Activated naive CD8-positive, alpha-beta T cell treated with anti-CD3 and anti-CD28 coated beads, Interleukin-2, amount 10 ng/mL, durations not matched to agents 7 days and 5 days (primary cell): ENCODE measurements around the gene CPA2. TPM values are rescaled to one million over a fixed set of nuclear protein-coding genes. Genes with fewer than 3 reads are reported as not detected.
"Not testable (repeated sequence)": the region's sequence is repeated elsewhere in the genome, so short reads cannot be mapped to it uniquely, and the experiment has no call there.

Source experiments
- ATAC-seq: fragments of 150-1000 bp; cut with Tn5 transposase; one replicate; pipeline ENCODE4 v1.10.0; 2021; ENCODE audit warnings: low read depth, moderate library complexity
- POLR2A ChIA-PET: fragments of 350-600 bp; sonication (Branson Sonifier 250); formaldehyde crosslinking; loops from one replicate; lab custom pipeline; 2021; ENCODE audit warnings: antibody characterized with exemption; lab: Charles Lee
- DNase-seq: peaks from one replicate; pipeline ENCODE4 v3.0.0; 2021
- H3K27ac Mint-ChIP-seq: one replicate; pipeline ENCODE4 v1.8.0; 2022; ENCODE audit warnings: mild to moderate bottlenecking, mixed read lengths
- H3K27me3 Mint-ChIP-seq: one replicate; pipeline ENCODE4 v1.8.0; 2022; ENCODE audit warnings: mild to moderate bottlenecking, moderate library complexity, mixed read lengths
- H3K36me3 Mint-ChIP-seq: one replicate; pipeline ENCODE4 v1.8.0; 2021; ENCODE audit warnings: mild to moderate bottlenecking, mixed read lengths
- H3K4me1 Mint-ChIP-seq: one replicate; pipeline ENCODE4 v1.8.0; 2021; ENCODE audit warnings: mixed read lengths
- H3K4me3 Mint-ChIP-seq: one replicate; pipeline ENCODE4 v1.8.0; 2022; ENCODE audit warnings: mild to moderate bottlenecking, moderate library complexity, mixed read lengths
- H3K9me3 Mint-ChIP-seq: one replicate; pipeline ENCODE4 v1.8.0; 2021; ENCODE audit warnings: mixed read lengths
- total RNA-seq, 2 experiments: library from RNA; stranded (reverse); gene quantifications; one replicate each; pipeline ENCODE4 v1.2.3, GENCODE V29; 2021

CPA2 gene
- not detected for total RNA-seq

GRCh38 chr7:130266258-130266960 lies at the start of gene CPA2:
CPA2 (plus strand) TSS chr7:130266863; CDS start chr7:130266882, 19 bp downstream.
- Mint-ChIP-seq H3K4me3 (no peak within 1 kb of the TSS), H3K27ac (no peak within 1 kb of the TSS), H3K4me1 (no peaks in the 10 kb centered on the region), H3K36me3 (no peaks in the 10 kb centered on the region), H3K9me3 (no peaks in the 10 kb centered on the region), H3K27me3 (no peaks in the 10 kb centered on the region)
- ATAC-seq (no peak), DNase-seq (no peak)
- POLR2A ChIA-PET = no interaction called here

- ATAC-seq = no peak
- H3K4me3 Mint-ChIP-seq = no peak overlapping the region
- no peak for DNase-seq
- POLR2A ChIA-PET = no interaction called here
- no peaks in the 10 kb centered on the region for H3K9me3 Mint-ChIP-seq
- H3K27ac Mint-ChIP-seq = no peak overlapping the region
- H3K4me1 Mint-ChIP-seq = peaks cover 6% of the 10 kb centered on the region
- H3K36me3 Mint-ChIP-seq = no peaks in the 10 kb centered on the region
- peaks cover 9% of the 10 kb centered on the region for H3K27me3 Mint-ChIP-seq
Measured at GRCh38 chr7:130218806-130219620, 47.6 kb upstream of the CPA2 start.

GRCh38 chr7:130219871-130220270 lies 46.8 kb upstream of the CPA2 start:
- no peak for DNase-seq
- Mint-ChIP-seq H3K9me3 (no peaks in the 10 kb centered on the region), H3K36me3 (no peaks in the 10 kb centered on the region), H3K27me3 (peaks cover 7% of the 10 kb centered on the region), H3K4me3 (no peak overlapping the region), H3K4me1 (peaks cover 6% of the 10 kb centered on the region), H3K27ac (no peak overlapping the region)
- POLR2A ChIA-PET = no interaction called here
- ATAC-seq = no peak

- Mint-ChIP-seq H3K4me3 (no peak overlapping the region), H3K27me3 (peaks cover 4% of the 10 kb centered on the region), H3K27ac (no peak overlapping the region), H3K36me3 (no peaks in the 10 kb centered on the region), H3K4me1 (peaks cover 6% of the 10 kb centered on the region), H3K9me3 (no peaks in the 10 kb centered on the region)
- DNase-seq (no peak), ATAC-seq (no peak)
- POLR2A ChIA-PET = interaction anchor here (0.7 to 1.3 kb wide), 2 partner anchors 16 to 1452 kb away, joined by 4 read pairs; partner anchors contain the start of gene TMEM209
Measured at GRCh38 chr7:130221746-130222145, 44.9 kb upstream of the CPA2 start.

- POLR2A ChIA-PET = no interaction called here
- H3K4me1 Mint-ChIP-seq = peaks cover 6% of the 10 kb centered on the region
- H3K4me3 Mint-ChIP-seq = no peak overlapping the region
- no peak for DNase-seq
- no peaks in the 10 kb centered on the region for H3K9me3 Mint-ChIP-seq
- H3K36me3 Mint-ChIP-seq = no peaks in the 10 kb centered on the region
- ATAC-seq = no peak
- peaks cover 4% of the 10 kb centered on the region for H3K27me3 Mint-ChIP-seq
- H3K27ac Mint-ChIP-seq = no peak overlapping the region
Measured at GRCh38 chr7:130223646-130224045, 43.0 kb upstream of the CPA2 start.

GRCh38 chr7:130224210-130224609 lies 42.5 kb upstream of the CPA2 start:
- peaks cover 6% of the 10 kb centered on the region for H3K4me1 Mint-ChIP-seq
- H3K4me3 Mint-ChIP-seq = no peak overlapping the region
- no peaks in the 10 kb centered on the region for H3K9me3 Mint-ChIP-seq
- POLR2A ChIA-PET = no interaction called here
- H3K27ac Mint-ChIP-seq = no peak overlapping the region
- no peak for ATAC-seq
- no peaks in the 10 kb centered on the region for H3K36me3 Mint-ChIP-seq
- H3K27me3 Mint-ChIP-seq = peaks cover 4% of the 10 kb centered on the region
- no peak for DNase-seq

GRCh38 chr7:130224923-130225322 lies 41.7 kb upstream of the CPA2 start:
- H3K27ac Mint-ChIP-seq, POLR2A ChIA-PET, H3K36me3 Mint-ChIP-seq: not testable (repeated sequence)

GRCh38 chr7:130226333-130226732 lies 40.3 kb upstream of the CPA2 start:
- Mint-ChIP-seq H3K27me3 (peaks cover 4% of the 10 kb centered on the region), H3K4me1 (peaks cover 6% of the 10 kb centered on the region), H3K36me3 (no peaks in the 10 kb centered on the region), H3K27ac (no peak overlapping the region), H3K4me3 (no peak overlapping the region), H3K9me3 (no peaks in the 10 kb centered on the region)
- POLR2A ChIA-PET = no interaction called here
- ATAC-seq (no peak), DNase-seq (no peak)

More at GRCh38 chr7:130224923-130225322, 41.7 kb upstream of the CPA2 start:
- not testable (repeated sequence) for H3K4me3 Mint-ChIP-seq, H3K4me1 Mint-ChIP-seq, DNase-seq, ATAC-seq, H3K27me3 Mint-ChIP-seq, H3K9me3 Mint-ChIP-seq

GRCh38 chr7:130227883-130228575 lies 38.6 kb upstream of the CPA2 start:
- Mint-ChIP-seq H3K4me1 (peaks cover 6% of the 10 kb centered on the region), H3K27me3 (peaks cover 3% of the 10 kb centered on the region), H3K4me3 (no peak overlapping the region), H3K27ac (no peak overlapping the region), H3K36me3 (no peaks in the 10 kb centered on the region), H3K9me3 (no peaks in the 10 kb centered on the region)
- no peak for DNase-seq
- ATAC-seq = no peak
- POLR2A ChIA-PET = interaction anchor here (0.5 kb wide), 1 partner anchor 27 kb away, joined by 7 read pairs; no protein-coding TSS in a partner anchor

- Mint-ChIP-seq H3K9me3 (no peaks in the 10 kb centered on the region), H3K4me1 (peaks cover 1% of the 10 kb centered on the region), H3K36me3 (no peaks in the 10 kb centered on the region), H3K27ac (no peak overlapping the region), H3K27me3 (peaks cover 3% of the 10 kb centered on the region), H3K4me3 (no peak overlapping the region)
- ATAC-seq (no peak), DNase-seq (no peak)
- POLR2A ChIA-PET = interaction anchor here (0.5 kb wide), 1 partner anchor 28 kb away, joined by 7 read pairs; no protein-coding TSS in a partner anchor
Measured at GRCh38 chr7:130228840-130229502, 37.7 kb upstream of the CPA2 start.

GRCh38 chr7:130229981-130230380 lies 36.7 kb upstream of the CPA2 start:
- H3K27ac Mint-ChIP-seq, H3K9me3 Mint-ChIP-seq, H3K36me3 Mint-ChIP-seq, ATAC-seq, H3K4me3 Mint-ChIP-seq, H3K4me1 Mint-ChIP-seq, DNase-seq, H3K27me3 Mint-ChIP-seq, POLR2A ChIA-PET: not testable (repeated sequence)

GRCh38 chr7:130231792-130232191 lies 34.9 kb upstream of the CPA2 start:
- H3K27ac Mint-ChIP-seq = no peak overlapping the region

GRCh38 chr7:130232209-130232608 lies 34.5 kb upstream of the CPA2 start:
- peaks cover 7% of the 10 kb centered on the region for H3K27me3 Mint-ChIP-seq
- POLR2A ChIA-PET = no interaction called here
- H3K36me3 Mint-ChIP-seq = no peaks in the 10 kb centered on the region
- no peaks in the 10 kb centered on the region for H3K9me3 Mint-ChIP-seq
- H3K27ac Mint-ChIP-seq = no peak overlapping the region
- H3K4me3 Mint-ChIP-seq = no peak overlapping the region
- no peak for DNase-seq
- no peak for ATAC-seq
- no peaks in the 10 kb centered on the region for H3K4me1 Mint-ChIP-seq

More at GRCh38 chr7:130231792-130232191, 34.9 kb upstream of the CPA2 start:
- peaks cover 7% of the 10 kb centered on the region for H3K27me3 Mint-ChIP-seq
- H3K9me3 Mint-ChIP-seq = no peaks in the 10 kb centered on the region
- H3K4me1 Mint-ChIP-seq = no peaks in the 10 kb centered on the region
- POLR2A ChIA-PET = no interaction called here
- no peak overlapping the region for H3K4me3 Mint-ChIP-seq
- H3K36me3 Mint-ChIP-seq = no peaks in the 10 kb centered on the region
- DNase-seq (no peak), ATAC-seq (no peak)
